ENCODE measurements around the gene SLC38A7.

The SLC38A7 gene

GRCh38 chr16:58655215-58655596 lies 29.4 kb downstream of the SLC38A7 start:
- DNase-seq (ENCODE audit: insufficient read length, low spot score), result no peak
- no peak for FAIRE-seq
- TF ChIP-seq CTCF (IDR thresholded peaks at IDR 0.05; ENCODE audit: insufficient read depth, missing control alignments), result no peak

- no peak for TF ChIP-seq CTCF (IDR thresholded peaks at IDR 0.05; ENCODE audit: insufficient read depth, missing control alignments)
- DNase-seq (ENCODE audit: insufficient read length, low spot score) (no peak), FAIRE-seq (no peak)
Observed at GRCh38 chr16:58654560-58655214, 29.9 kb downstream of the SLC38A7 start.

GRCh38 chr16:58652741-58653140 lies 31.8 kb downstream of the SLC38A7 start:
- DNase-seq (ENCODE audit: insufficient read length, low spot score) (no peak), FAIRE-seq (no peak)
- TF ChIP-seq CTCF (IDR thresholded peaks at IDR 0.05; ENCODE audit: insufficient read depth, missing control alignments), result no peak

- FAIRE-seq, result no peak
- DNase-seq (ENCODE audit: insufficient read length, low spot score), result no peak
- no peak for TF ChIP-seq CTCF (IDR thresholded peaks at IDR 0.05; ENCODE audit: insufficient read depth, missing control alignments)
Observed at GRCh38 chr16:58651965-58652348, 32.6 kb downstream of the SLC38A7 start.

- TF ChIP-seq CTCF (IDR thresholded peaks at IDR 0.05; ENCODE audit: insufficient read depth, missing control alignments), result no peak
- FAIRE-seq (no peak), DNase-seq (ENCODE audit: insufficient read length, low spot score) (no peak)
Observed at GRCh38 chr16:58649707-58650106, 34.9 kb downstream of the SLC38A7 start.

- no peak for TF ChIP-seq CTCF (IDR thresholded peaks at IDR 0.05; ENCODE audit: insufficient read depth, missing control alignments)
- FAIRE-seq (no peak), DNase-seq (ENCODE audit: insufficient read length, low spot score) (no peak)
Observed at GRCh38 chr16:58647107-58647506, 37.5 kb downstream of the SLC38A7 start.

GRCh38 chr16:58644765-58645487 lies 39.6 kb downstream of the SLC38A7 start:
- no peak for TF ChIP-seq CTCF (IDR thresholded peaks at IDR 0.05; ENCODE audit: insufficient read depth, missing control alignments)
- DNase-seq (ENCODE audit: insufficient read length, low spot score) (no peak), FAIRE-seq (no peak)

All from D721Med (cell line).